MCF 10A (cell line): ENCODE results near the gene NUDT22. TPM values are rescaled to one million over a fixed set of nuclear protein-coding genes. Genes with fewer than 3 reads are reported as not detected.

Experiments used
- BruUV-seq: library from RNA; stranded (reverse); fragments of 400-500 nt; replicated peaks from 2 replicates; lab custom pipeline; 2021; lab: Mats Ljungman, UMichigan
- CTCF ChIA-PET: fragments of 300-600 bp; sonication (Branson Sonifier 250); formaldehyde crosslinking; extraction: SDS; loops from one replicate; lab custom pipeline; 2021; ENCODE audit warnings: antibody characterized with exemption, inconsistent platforms; lab: Yijun Ruan, JAX
- POLR2A ChIA-PET: fragments of 300-600, 350-650 bp; sonication (Branson Sonifier 250); formaldehyde crosslinking; extraction: SDS; loops from one replicate; lab custom pipeline; 2020; ENCODE audit warnings: antibody characterized with exemption, inconsistent platforms; lab: Yijun Ruan, JAX
- DNase-seq: peaks from one replicate; pipeline ENCODE4 v3.0.0-alpha.2; 2018; ENCODE audit not compliant: unreplicated experiment
- H3K27ac Mint-ChIP-seq: one replicate; pipeline ENCODE4 v1.8.0; 2022; ENCODE audit warnings: mild to moderate bottlenecking, low read depth, mixed read lengths; ENCODE audit not compliant: unreplicated experiment
- H3K27me3 Mint-ChIP-seq: one replicate; pipeline ENCODE4 v1.8.0; 2022; ENCODE audit warnings: mixed read lengths; ENCODE audit not compliant: insufficient read depth, unreplicated experiment
- H3K36me3 Mint-ChIP-seq: one replicate; pipeline ENCODE4 v1.8.0; 2022; ENCODE audit warnings: mild to moderate bottlenecking, moderate library complexity, mixed read lengths; ENCODE audit not compliant: insufficient read depth, unreplicated experiment
- H3K4me1 Mint-ChIP-seq: one replicate; pipeline ENCODE4 v1.8.0; 2022; ENCODE audit warnings: mixed read lengths; ENCODE audit not compliant: insufficient read depth, unreplicated experiment
- H3K4me3 Mint-ChIP-seq: one replicate; pipeline ENCODE4 v1.8.0; 2022; ENCODE audit warnings: mild to moderate bottlenecking, moderate library complexity, mixed read lengths; ENCODE audit not compliant: unreplicated experiment
- H3K9me3 Mint-ChIP-seq: one replicate; pipeline ENCODE4 v1.8.0; 2022; ENCODE audit warnings: mixed read lengths; ENCODE audit not compliant: unreplicated experiment
- intact Hi-C: fragments of 100-400 bp; cut with micrococcal nuclease; formaldehyde crosslinking; loops from 2 replicates; pipeline ENCODE4 v1.14.1; 2022
- total RNA-seq: library from RNA; stranded (reverse); gene quantifications from 2 replicates; pipeline ENCODE4 v1.2.3, GENCODE V29; 2022
- TF ChIP-seq, protein P1 (sequence below): fragments of 200-600 bp; IDR thresholded peaks from one replicate; pipeline ENCODE4 v1.8.0; 2022; ENCODE audit warnings: antibody characterized with exemption, mild to moderate bottlenecking; ENCODE audit not compliant: unreplicated experiment

The NUDT22 gene
- total RNA-seq, 1 experiment from 2014 or later, result 51.0 TPM

DNA sequence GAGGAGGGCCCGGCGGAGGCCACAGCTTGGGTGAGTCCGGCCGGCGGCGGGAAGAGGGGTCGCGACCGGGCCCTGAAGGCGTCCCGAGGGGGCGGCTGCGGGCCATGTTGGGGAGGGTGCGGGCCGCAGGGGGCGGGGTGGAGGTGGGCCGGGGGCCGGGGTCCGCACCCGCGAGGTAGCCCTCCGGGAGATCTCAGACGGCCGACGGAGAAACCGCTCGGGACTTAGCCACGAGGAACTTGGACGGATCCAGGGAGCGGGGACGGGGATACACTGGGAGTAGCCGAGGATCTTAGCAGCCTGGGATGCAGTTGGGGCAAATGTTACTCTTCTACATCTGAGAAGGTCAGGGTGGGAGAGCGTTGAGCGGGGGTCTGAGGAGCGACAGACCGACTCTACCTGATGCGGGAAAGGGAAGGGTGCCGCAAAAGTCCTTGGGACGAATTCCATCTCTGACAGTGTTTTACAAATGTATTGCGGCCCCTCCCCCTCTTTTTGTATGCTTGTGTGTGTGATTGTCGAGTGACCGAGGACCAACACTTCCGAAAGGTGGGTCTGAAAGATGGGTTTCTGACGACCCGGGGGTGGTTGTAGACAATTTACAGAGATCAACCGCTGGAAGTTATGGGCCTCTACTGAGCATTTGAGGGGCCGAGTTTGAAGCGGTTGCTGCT is 39.4 kb upstream of the NUDT22 start:
- peak; percentile 31 for DNase-seq
- Mint-ChIP-seq H3K27ac (no peak overlapping the region), H3K4me1 (peaks cover 2% of the 10 kb centered on the region), H3K27me3 (no peaks in the 10 kb centered on the region), H3K9me3 (no peaks in the 10 kb centered on the region), H3K4me3 (no peak overlapping the region), H3K36me3 (peaks cover 25% of the 10 kb centered on the region)
- ChIA-PET POLR2A (interaction anchor here (0.6 to 4.0 kb wide), 27 partner anchors 8 to 504 kb away, joined by 3 to 42 read pairs (median 5); partner anchors contain the start of genes CATSPERZ, ESRRA, FERMT3 and GPR137), CTCF (interaction anchor here (0.6 to 1.3 kb wide), 6 partner anchors 9 to 1152 kb away, joined by 3 to 6 read pairs (median 3); no protein-coding TSS in a partner anchor)
- BruUV-seq, result no TSS peak
- intact Hi-C loops, result loop anchor here (2.0 to 5.0 kb wide), 3 partner anchors 40 to 116 kb away; partner anchors contain the start of genes CATSPERZ, GPR137, NUDT22 and TRPT1
- TF ChIP-seq, protein P1, sequence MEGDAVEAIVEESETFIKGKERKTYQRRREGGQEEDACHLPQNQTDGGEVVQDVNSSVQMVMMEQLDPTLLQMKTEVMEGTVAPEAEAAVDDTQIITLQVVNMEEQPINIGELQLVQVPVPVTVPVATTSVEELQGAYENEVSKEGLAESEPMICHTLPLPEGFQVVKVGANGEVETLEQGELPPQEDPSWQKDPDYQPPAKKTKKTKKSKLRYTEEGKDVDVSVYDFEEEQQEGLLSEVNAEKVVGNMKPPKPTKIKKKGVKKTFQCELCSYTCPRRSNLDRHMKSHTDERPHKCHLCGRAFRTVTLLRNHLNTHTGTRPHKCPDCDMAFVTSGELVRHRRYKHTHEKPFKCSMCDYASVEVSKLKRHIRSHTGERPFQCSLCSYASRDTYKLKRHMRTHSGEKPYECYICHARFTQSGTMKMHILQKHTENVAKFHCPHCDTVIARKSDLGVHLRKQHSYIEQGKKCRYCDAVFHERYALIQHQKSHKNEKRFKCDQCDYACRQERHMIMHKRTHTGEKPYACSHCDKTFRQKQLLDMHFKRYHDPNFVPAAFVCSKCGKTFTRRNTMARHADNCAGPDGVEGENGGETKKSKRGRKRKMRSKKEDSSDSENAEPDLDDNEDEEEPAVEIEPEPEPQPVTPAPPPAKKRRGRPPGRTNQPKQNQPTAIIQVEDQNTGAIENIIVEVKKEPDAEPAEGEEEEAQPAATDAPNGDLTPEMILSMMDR, result no peak

DNA sequence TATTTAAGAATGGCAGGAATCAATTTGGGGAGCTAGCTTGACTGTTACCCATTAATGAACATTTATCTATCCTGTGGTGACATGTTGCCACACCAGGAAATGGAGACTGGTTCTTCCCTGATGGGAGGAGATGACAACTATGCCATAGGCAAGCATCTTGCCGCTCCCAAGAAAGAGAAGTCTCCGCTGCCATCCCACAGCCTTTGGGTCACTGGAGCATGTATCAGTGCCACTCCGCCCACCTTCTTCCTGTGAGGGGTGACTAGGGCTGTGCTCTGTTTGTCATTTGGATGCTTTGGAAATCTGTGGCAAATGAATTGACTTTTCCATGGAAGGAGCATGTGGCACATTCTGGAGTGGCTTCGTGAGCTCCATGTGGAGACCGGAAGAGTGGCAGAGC is 33.6 kb upstream of the NUDT22 start:
- Mint-ChIP-seq H3K4me1 (no peaks in the 10 kb centered on the region), H3K9me3 (no peaks in the 10 kb centered on the region), H3K36me3 (peaks cover 74% of the 10 kb centered on the region), H3K4me3 (no peak overlapping the region), H3K27me3 (no peaks in the 10 kb centered on the region), H3K27ac (no peak overlapping the region)
- POLR2A ChIA-PET, result no interaction called here
- TF ChIP-seq, protein P1, result no peak
- intact Hi-C loops, result no loop called here
- CTCF ChIA-PET, result interaction anchor here (1.5 kb wide), 1 partner anchor 12 kb away, joined by 7 read pairs; no protein-coding TSS in a partner anchor
- DNase-seq, result no peak
- BruUV-seq, result no TSS peak

DNA sequence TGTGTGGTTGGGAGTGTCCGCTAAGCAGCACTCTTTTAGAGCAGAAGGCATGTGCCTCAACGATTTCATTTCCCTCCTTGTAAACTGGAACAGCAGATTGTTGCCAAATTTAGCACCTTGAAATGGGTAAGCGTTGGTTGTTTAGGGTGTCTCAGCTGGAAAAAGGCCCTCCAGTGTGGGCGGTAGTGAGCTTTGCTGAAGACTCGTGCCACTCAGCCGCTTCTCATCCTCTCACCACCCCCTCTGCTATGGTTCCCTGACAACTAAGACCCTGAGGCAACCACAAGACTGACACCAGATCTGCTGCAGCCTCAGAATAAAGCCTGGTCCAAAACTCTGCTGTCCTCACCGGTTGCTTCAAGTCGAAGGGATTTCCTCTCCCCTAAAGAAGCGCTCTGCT is 29.4 kb upstream of the NUDT22 start:
- CTCF ChIA-PET, result interaction anchor here (0.7 to 3.4 kb wide), 2 partner anchors 8 to 46 kb away, joined by 4 to 11 read pairs; no protein-coding TSS in a partner anchor
- Mint-ChIP-seq H3K27ac (no peak overlapping the region), H3K9me3 (no peaks in the 10 kb centered on the region), H3K36me3 (peaks cover 100% of the 10 kb centered on the region), H3K4me1 (no peaks in the 10 kb centered on the region), H3K4me3 (no peak overlapping the region), H3K27me3 (no peaks in the 10 kb centered on the region)
- no TSS peak for BruUV-seq
- intact Hi-C loops, result no loop called here
- DNase-seq, result no peak
- TF ChIP-seq, protein P1, result no peak
- POLR2A ChIA-PET, result interaction anchor here (0.6 to 1.1 kb wide), 4 partner anchors 10 to 75 kb away, joined by 3 read pairs; partner anchors contain the start of gene FERMT3

DNA sequence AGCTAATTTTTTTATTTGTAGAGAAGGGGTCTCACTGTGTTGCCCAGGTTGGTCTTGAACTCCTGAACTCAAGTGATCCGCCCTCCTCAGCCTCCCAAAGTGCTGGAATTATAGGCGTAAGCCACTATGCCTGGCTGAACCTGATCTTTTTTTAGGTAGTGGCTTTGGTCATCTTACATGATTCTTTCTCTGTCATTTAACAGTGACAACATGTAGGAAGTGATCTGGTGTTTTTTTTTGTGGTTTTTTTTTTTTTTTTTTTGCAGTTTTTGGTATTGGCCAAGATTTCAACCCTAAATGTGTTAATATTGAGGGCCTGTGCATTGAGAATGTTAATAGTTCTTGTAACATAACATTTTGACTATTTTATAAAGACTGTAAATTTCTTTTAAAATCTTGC is 27.6 kb upstream of the NUDT22 start:
- TF ChIP-seq, protein P1, result no peak
- ChIA-PET CTCF (no interaction called here), POLR2A (no interaction called here)
- H3K36me3 Mint-ChIP-seq, result peaks cover 100% of the 10 kb centered on the region
- H3K4me1 Mint-ChIP-seq, result peaks cover 4% of the 10 kb centered on the region
- BruUV-seq, result no TSS peak
- H3K9me3 Mint-ChIP-seq, result no peaks in the 10 kb centered on the region
- DNase-seq, result no peak
- no peaks in the 10 kb centered on the region for H3K27me3 Mint-ChIP-seq
- H3K4me3 Mint-ChIP-seq, result no peak overlapping the region
- H3K27ac Mint-ChIP-seq, result no peak overlapping the region
- intact Hi-C loops, result no loop called here
